GM23338 (cell line): Measurements from ENCODE around the gene NDST4. TPM values are rescaled to one million over a fixed set of nuclear protein-coding genes. Genes with fewer than 3 reads are reported as not detected.

ENCODE experiments used
- ATAC-seq: fragments of 200-7000 bp; cut with Tn5 transposase; 3 replicates; pipeline ENCODE4 v1.9.1; 2020
- DNase-seq: peaks from one replicate; pipeline ENCODE4 v3.0.0-alpha.2; 2015; ENCODE audit warnings: low spot score
- H2AFZ ChIP-seq: fragments of 200-600 bp; sonication (generic); 2 replicates; pipeline ENCODE4 v1.8.0; 2016; ENCODE audit warnings: antibody characterized with exemption, mild to moderate bottlenecking, moderate library complexity
- H3F3A ChIP-seq: fragments of 200-600 bp; sonication (generic); replicated peaks from 2 replicates; pipeline ENCODE4 v1.8.0; 2017; ENCODE audit warnings: antibody characterized with exemption, mixed run types, low read depth
- H3K27ac ChIP-seq: fragments of 200-600 bp; sonication (generic); 2 replicates; pipeline ENCODE4 v1.6.1; 2016; ENCODE audit warnings: low read depth
- H3K27me3 ChIP-seq: fragments of 200-600 bp; sonication (generic); 2 replicates; pipeline ENCODE4 v1.8.0; 2016; ENCODE audit warnings: mild to moderate bottlenecking, mixed run types, moderate library complexity; ENCODE audit not compliant: insufficient read depth
- H3K36me3 ChIP-seq: fragments of 200-600 bp; sonication (generic); 2 replicates; pipeline ENCODE4 v1.8.0; 2016; ENCODE audit warnings: mild to moderate bottlenecking; ENCODE audit not compliant: insufficient read depth
- H3K4me1 ChIP-seq: fragments of 200-600 bp; sonication (generic); 2 replicates; pipeline ENCODE4 v1.8.0; 2016; ENCODE audit warnings: mild to moderate bottlenecking, moderate library complexity; ENCODE audit not compliant: insufficient read depth
- H3K4me2 ChIP-seq: fragments of 200-600 bp; sonication (generic); 2 replicates; pipeline ENCODE4 v1.7.1; 2017; ENCODE audit warnings: mixed run types
- H3K4me3 ChIP-seq: fragments of 200-600 bp; sonication (generic); 2 replicates; pipeline ENCODE4 v1.6.1; 2016; ENCODE audit warnings: mixed run types
- H3K79me2 ChIP-seq: fragments of 200-600 bp; sonication (generic); replicated peaks from 2 replicates; pipeline ENCODE4 v1.8.0; 2017; ENCODE audit warnings: mild to moderate bottlenecking; ENCODE audit not compliant: insufficient read depth
- H3K9me2 ChIP-seq: fragments of 200-600 bp; sonication (generic); 2 replicates; pipeline ENCODE4 v1.8.0; 2017; ENCODE audit not compliant: insufficient read depth
- H4K20me1 ChIP-seq: fragments of 200-600 bp; sonication (generic); replicated peaks from 2 replicates; pipeline ENCODE4 v1.8.0; 2017; ENCODE audit warnings: mild to moderate bottlenecking; ENCODE audit not compliant: insufficient read depth
- H3K27ac Mint-ChIP-seq: 2 replicates; pipeline ENCODE4 v1.8.0; 2020; ENCODE audit warnings: inconsistent platforms, mild to moderate bottlenecking, moderate library complexity, mixed read lengths
- H3K27me3 Mint-ChIP-seq: 3 replicates; pipeline ENCODE4 v1.8.0; 2022; ENCODE audit warnings: low read depth, mild to moderate bottlenecking, moderate library complexity, mixed read lengths, inconsistent platforms; ENCODE audit not compliant: insufficient read depth, poor library complexity
- H3K36me3 Mint-ChIP-seq: 3 replicates; pipeline ENCODE4 v1.8.0; 2021; ENCODE audit warnings: low read depth, mild to moderate bottlenecking, inconsistent platforms, moderate library complexity, mixed read lengths
- H3K4me1 Mint-ChIP-seq: 3 replicates; pipeline ENCODE4 v1.8.0; 2020; ENCODE audit warnings: mild to moderate bottlenecking, inconsistent platforms, mixed read lengths
- H3K4me3 Mint-ChIP-seq: 3 replicates; pipeline ENCODE4 v1.8.0; 2021; ENCODE audit warnings: moderate library complexity, mild to moderate bottlenecking, inconsistent platforms, mixed read lengths
- H3K9me3 Mint-ChIP-seq: 3 replicates; pipeline ENCODE4 v1.8.0; 2020; ENCODE audit warnings: moderate library complexity, mild to moderate bottlenecking, inconsistent platforms, mixed read lengths
- CREB1 ChIP-seq: fragments of 250-450 bp; sonication (Bioruptor Pico); IDR thresholded peaks from 2 replicates; pipeline ENCODE4 v1.5.0; 2020; ENCODE audit warnings: low read depth, mild to moderate bottlenecking, moderate library complexity
- EZH2 ChIP-seq: fragments of 200-600 bp; sonication (generic); IDR thresholded peaks from one replicate; pipeline ENCODE4 v1.8.0; 2017; ENCODE audit warnings: antibody characterized with exemption, mild to moderate bottlenecking, low read depth; ENCODE audit not compliant: unreplicated experiment
- EZH2phosphoT487 ChIP-seq: fragments of 200-600 bp; sonication (generic); IDR thresholded peaks from one replicate; pipeline ENCODE4 v1.8.1; 2018; ENCODE audit warnings: antibody characterized with exemption; ENCODE audit not compliant: unreplicated experiment
- JUNB ChIP-seq: IDR thresholded peaks from one replicate; pipeline ENCODE4 v1.6.1; 2016; ENCODE audit warnings: antibody characterized with exemption; ENCODE audit not compliant: unreplicated experiment
- POLR2AphosphoS5 ChIP-seq: IDR thresholded peaks from 2 replicates; pipeline ENCODE4 v1.6.1; 2016; ENCODE audit warnings: antibody characterized with exemption, low read depth
- REST ChIP-seq: IDR thresholded peaks from one replicate; pipeline ENCODE4 v1.6.1; 2018; ENCODE audit warnings: antibody characterized with exemption; ENCODE audit not compliant: unreplicated experiment
- ZNF114 ChIP-seq: fragments of 250-450 bp; sonication (Bioruptor Pico); IDR thresholded peaks from 2 replicates; pipeline ENCODE4 v1.5.0; 2020; ENCODE audit warnings: mild to moderate bottlenecking, moderate library complexity
- ZNF331 ChIP-seq: fragments of 250-450 bp; sonication (Bioruptor Pico); IDR thresholded peaks from 2 replicates; pipeline ENCODE4 v1.5.0; 2020; ENCODE audit warnings: low read depth, mild to moderate bottlenecking, moderate library complexity
- polyA plus RNA-seq: library from polyadenylated mRNA; unstranded; fragments of >200 nt; fragmentation: Nextera tagmentation; extraction: Ambion mirVana; gene quantifications from 2 replicates; pipeline ENCODE4 v1.2.1, GENCODE V29; 2016
- total RNA-seq: library from RNA; depleted of rRNA; stranded (reverse); fragments of >200 nt; shearing (Covaris generic); gene quantifications from 2 replicates; pipeline ENCODE4 v1.2.3, GENCODE V29; 2014
- TF ChIP-seq, protein P1 (sequence below), 2 experiments: fragments of 200-600 bp in 1 of 2; sonication (generic) in 1 of 2; conservative IDR thresholded peaks; 2 replicates each; pipeline versions ENCODE4 v1.5.1 to v1.6.1; 2016 to 2017; ENCODE audit warnings: antibody characterized with exemption in 2 of 2, low read depth in 2 of 2, mild to moderate bottlenecking in 2 of 2, moderate library complexity in 1 of 2
- TF ChIP-seq, protein P2 (sequence below): IDR thresholded peaks from 2 replicates; pipeline ENCODE4 v1.6.1; 2016; ENCODE audit warnings: antibody characterized with exemption

The NDST4 gene
- total and polyA plus RNA-seq, 2 experiments from 2014 or later = not detected

- DNase-seq (no peak), ATAC-seq (no peak; the same call in 2 of the 3 replicates)
- Mint-ChIP-seq H3K9me3 (no peaks in the 10 kb centered on the region), H3K4me1 (peaks cover 5% of the 10 kb centered on the region), H3K27me3 (peaks cover 4% of the 10 kb centered on the region), H3K4me3 (no peak overlapping the region), H3K36me3 (no peaks in the 10 kb centered on the region), H3K27ac (no peak overlapping the region)
- Histone ChIP-seq H3K27ac (no peak overlapping the region), H3K27me3 (no peaks in the 10 kb centered on the region), H3K4me1 (no peaks in the 10 kb centered on the region), H3K36me3 (no peaks in the 10 kb centered on the region), H3K4me2 (no peak overlapping the region), H3K4me3 (no peak overlapping the region), H3F3A (no peaks in the 10 kb centered on the region), H2AFZ (peak overlapping the region; percentile 15; the same call in 1 of the 2 replicates), H4K20me1 (no peaks in the 10 kb centered on the region), H3K9me2 (no peaks in the 10 kb centered on the region), H3K79me2 (no peaks in the 10 kb centered on the region)
- TF ChIP-seq EZH2 (no peak), ZNF331 (CRISPR knock-in tag) (no peak), CREB1 (CRISPR knock-in tag) (no peak), REST (no peak), JUNB (no peak), EZH2phosphoT487 (no peak), ZNF114 (CRISPR knock-in tag) (no peak)
- TF ChIP-seq, protein P1, sequence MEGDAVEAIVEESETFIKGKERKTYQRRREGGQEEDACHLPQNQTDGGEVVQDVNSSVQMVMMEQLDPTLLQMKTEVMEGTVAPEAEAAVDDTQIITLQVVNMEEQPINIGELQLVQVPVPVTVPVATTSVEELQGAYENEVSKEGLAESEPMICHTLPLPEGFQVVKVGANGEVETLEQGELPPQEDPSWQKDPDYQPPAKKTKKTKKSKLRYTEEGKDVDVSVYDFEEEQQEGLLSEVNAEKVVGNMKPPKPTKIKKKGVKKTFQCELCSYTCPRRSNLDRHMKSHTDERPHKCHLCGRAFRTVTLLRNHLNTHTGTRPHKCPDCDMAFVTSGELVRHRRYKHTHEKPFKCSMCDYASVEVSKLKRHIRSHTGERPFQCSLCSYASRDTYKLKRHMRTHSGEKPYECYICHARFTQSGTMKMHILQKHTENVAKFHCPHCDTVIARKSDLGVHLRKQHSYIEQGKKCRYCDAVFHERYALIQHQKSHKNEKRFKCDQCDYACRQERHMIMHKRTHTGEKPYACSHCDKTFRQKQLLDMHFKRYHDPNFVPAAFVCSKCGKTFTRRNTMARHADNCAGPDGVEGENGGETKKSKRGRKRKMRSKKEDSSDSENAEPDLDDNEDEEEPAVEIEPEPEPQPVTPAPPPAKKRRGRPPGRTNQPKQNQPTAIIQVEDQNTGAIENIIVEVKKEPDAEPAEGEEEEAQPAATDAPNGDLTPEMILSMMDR (conservative IDR thresholded peaks at IDR 0.05; ENCODE audit: low read depth in 2 of 2) = no peak
- TF ChIP-seq, protein P2, sequence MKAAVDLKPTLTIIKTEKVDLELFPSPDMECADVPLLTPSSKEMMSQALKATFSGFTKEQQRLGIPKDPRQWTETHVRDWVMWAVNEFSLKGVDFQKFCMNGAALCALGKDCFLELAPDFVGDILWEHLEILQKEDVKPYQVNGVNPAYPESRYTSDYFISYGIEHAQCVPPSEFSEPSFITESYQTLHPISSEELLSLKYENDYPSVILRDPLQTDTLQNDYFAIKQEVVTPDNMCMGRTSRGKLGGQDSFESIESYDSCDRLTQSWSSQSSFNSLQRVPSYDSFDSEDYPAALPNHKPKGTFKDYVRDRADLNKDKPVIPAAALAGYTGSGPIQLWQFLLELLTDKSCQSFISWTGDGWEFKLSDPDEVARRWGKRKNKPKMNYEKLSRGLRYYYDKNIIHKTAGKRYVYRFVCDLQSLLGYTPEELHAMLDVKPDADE = no peak
Observed at GRCh38 chr4:114807357-114807756, 306.1 kb downstream of the NDST4 start.

- no peak for ATAC-seq
- TF ChIP-seq, protein P2 = no peak
- no peak for TF ChIP-seq POLR2AphosphoS5
Observed at GRCh38 chr4:114791976-114792375, 321.4 kb downstream of the NDST4 start.

More at GRCh38 chr4:114791976-114792375, 321.4 kb downstream of the NDST4 start:
- H2AFZ ChIP-seq = 0 out of 2 replicates have a peak overlapping the region, but pooled peaks have one; percentile 12
- no peaks in the 10 kb centered on the region for H3K36me3 ChIP-seq
- Mint-ChIP-seq H3K4me3 (no peak overlapping the region), H3K36me3 (no peaks in the 10 kb centered on the region), H3K4me1 (peaks cover 3% of the 10 kb centered on the region; the same call in 2 of the 3 replicates), H3K27ac (no peak overlapping the region; the same call in 1 of the 2 replicates), H3K9me3 (no peaks in the 10 kb centered on the region), H3K27me3 (no peaks in the 10 kb centered on the region)
- no peak overlapping the region for H3K4me2 ChIP-seq
- no peak overlapping the region for H3K4me3 ChIP-seq
- 0 out of 2 replicates have a peak, but pooled peaks cover 7% of the 10 kb centered on the region for H3K4me1 ChIP-seq
- no peaks in the 10 kb centered on the region for H3K9me2 ChIP-seq
- H3K79me2 ChIP-seq = no peaks in the 10 kb centered on the region
- H4K20me1 ChIP-seq = no peaks in the 10 kb centered on the region
- H3K27me3 ChIP-seq = no peaks in the 10 kb centered on the region
- H3K27ac ChIP-seq = no peak overlapping the region
- DNase-seq = no peak
- no peaks in the 10 kb centered on the region for H3F3A ChIP-seq
